NCI-H345 treated with DMSO at 0.1 percent for 48 hours (cell line): Measurements from ENCODE around the gene RNASE4.
"Not testable (repeated sequence)": the region's sequence is repeated elsewhere in the genome, so short reads cannot be mapped to it uniquely, and the experiment has no call there.

Source experiments
- DNase-seq: peaks from one replicate; lab custom pipeline; 2025; ENCODE audit not compliant: unreplicated experiment; lab: John Stamatoyannopoulos, UW

RNASE4 gene

GRCh38 chr14:20683891-20684661, at the start of gene RNASE4:
TSS of gene RNASE4 (plus strand) at chr14:20684560. CDS start at chr14:20699372, 14,812 bp downstream.
- DNase-seq, result no peak

- DNase-seq, result no peak
These were observed 42.8 kb upstream of the RNASE4 start, which contains the start of gene OR6S1 for GRCh38 chr14:20641591-20641990. TSS of gene OR6S1 (minus strand) at chr14:20641691. CDS start at chr14:20641691, 0 bp downstream.

- no peak for DNase-seq
These were observed 42.2 kb upstream of the RNASE4 start for GRCh38 chr14:20642182-20642581.

- DNase-seq, result not testable (repeated sequence)
These were observed 41.6 kb upstream of the RNASE4 start for GRCh38 chr14:20642755-20643154.

- no peak for DNase-seq
These were observed 39.8 kb upstream of the RNASE4 start for GRCh38 chr14:20644520-20644919.

- DNase-seq, result no peak
These were observed 38.9 kb upstream of the RNASE4 start for GRCh38 chr14:20645481-20645880.

GRCh38 chr14:20652996-20653975, 31.1 kb upstream of the RNASE4 start:
- DNase-seq, result no peak

- DNase-seq, result no peak
These were observed 28.5 kb upstream of the RNASE4 start for GRCh38 chr14:20655851-20656250.

- no peak for DNase-seq
These were observed 28.1 kb upstream of the RNASE4 start for GRCh38 chr14:20656274-20656673.

GRCh38 chr14:20657216-20658211, 26.8 kb upstream of the RNASE4 start:
- DNase-seq, result no peak

GRCh38 chr14:20658246-20658645, 26.1 kb upstream of the RNASE4 start:
- no peak for DNase-seq

GRCh38 chr14:20659336-20659735, 25.0 kb upstream of the RNASE4 start:
- no peak for DNase-seq

GRCh38 chr14:20659813-20660395, 24.5 kb upstream of the RNASE4 start:
- DNase-seq, result no peak

GRCh38 chr14:20661197-20661596, 23.2 kb upstream of the RNASE4 start:
- DNase-seq, result no peak

GRCh38 chr14:20662968-20663732, 21.2 kb upstream of the RNASE4 start:
- DNase-seq, result no peak

GRCh38 chr14:20666400-20666961, 17.9 kb upstream of the RNASE4 start:
- DNase-seq, result not testable (repeated sequence)

GRCh38 chr14:20667957-20668356, 16.4 kb upstream of the RNASE4 start:
- no peak for DNase-seq

- no peak for DNase-seq
These were observed 15.4 kb upstream of the RNASE4 start for GRCh38 chr14:20668969-20669368.
